ENCODE measurements around the gene ZNF608. TPM values are rescaled to one million over a fixed set of nuclear protein-coding genes. Genes with fewer than 3 reads are reported as not detected.

The ZNF608 gene
- total RNA-seq, 2 donors from 2014 or later = 13.5 to 30.4 TPM

DNA sequence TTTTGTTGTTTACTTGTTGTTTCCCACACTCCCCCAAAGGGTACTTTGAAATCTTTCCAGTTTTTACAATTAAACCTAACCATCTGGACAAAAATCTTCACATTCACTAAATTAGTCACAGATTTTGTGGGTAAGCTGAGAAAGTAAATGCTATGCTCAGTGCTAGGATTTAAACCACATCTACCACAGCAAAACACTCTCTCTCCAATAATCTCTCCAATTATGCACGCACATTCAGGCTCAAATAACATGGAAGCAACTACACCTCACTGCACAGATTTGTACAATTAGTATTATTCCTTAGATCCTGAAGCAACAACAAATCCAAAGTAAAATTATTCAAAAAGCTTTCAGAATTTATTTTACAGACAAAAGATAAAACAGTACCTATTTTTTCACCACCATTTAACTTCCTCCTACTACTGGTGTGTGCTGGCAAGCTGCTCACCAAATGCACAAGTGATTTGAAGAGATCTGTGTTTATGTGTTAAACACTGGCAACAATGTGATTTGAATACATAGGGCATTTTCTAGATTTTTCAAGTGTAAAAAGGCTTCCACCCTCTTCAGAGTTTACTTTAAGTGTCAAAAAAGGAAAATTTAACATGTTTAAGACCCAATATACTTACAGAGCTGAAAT is 16.6 kb downstream of the ZNF608 start:
- H3K27ac ChIP-seq = no peak overlapping the region
- ATAC-seq (ENCODE audit: insufficient number of reproducible peaks, low FRiP score, low read depth) (no peak), DNase-seq (ENCODE audit: low spot score) (no peak)
- H3K4me1 ChIP-seq (ENCODE audit: control insufficient read depth in 1 of 2, low read depth in 2 of 2) = peaks cover 3 to 14% of the 10 kb centered on the region in 2 donors
- no peaks in the 10 kb centered on the region for H3K27me3 ChIP-seq (replicated peaks; ENCODE audit: insufficient read depth)
- H3K4me3 ChIP-seq = no peak overlapping the region
- H3K36me3 ChIP-seq = no peaks in the 10 kb centered on the region
- no peaks in the 10 kb centered on the region for H3K9me3 ChIP-seq
- TF ChIP-seq, protein P1, sequence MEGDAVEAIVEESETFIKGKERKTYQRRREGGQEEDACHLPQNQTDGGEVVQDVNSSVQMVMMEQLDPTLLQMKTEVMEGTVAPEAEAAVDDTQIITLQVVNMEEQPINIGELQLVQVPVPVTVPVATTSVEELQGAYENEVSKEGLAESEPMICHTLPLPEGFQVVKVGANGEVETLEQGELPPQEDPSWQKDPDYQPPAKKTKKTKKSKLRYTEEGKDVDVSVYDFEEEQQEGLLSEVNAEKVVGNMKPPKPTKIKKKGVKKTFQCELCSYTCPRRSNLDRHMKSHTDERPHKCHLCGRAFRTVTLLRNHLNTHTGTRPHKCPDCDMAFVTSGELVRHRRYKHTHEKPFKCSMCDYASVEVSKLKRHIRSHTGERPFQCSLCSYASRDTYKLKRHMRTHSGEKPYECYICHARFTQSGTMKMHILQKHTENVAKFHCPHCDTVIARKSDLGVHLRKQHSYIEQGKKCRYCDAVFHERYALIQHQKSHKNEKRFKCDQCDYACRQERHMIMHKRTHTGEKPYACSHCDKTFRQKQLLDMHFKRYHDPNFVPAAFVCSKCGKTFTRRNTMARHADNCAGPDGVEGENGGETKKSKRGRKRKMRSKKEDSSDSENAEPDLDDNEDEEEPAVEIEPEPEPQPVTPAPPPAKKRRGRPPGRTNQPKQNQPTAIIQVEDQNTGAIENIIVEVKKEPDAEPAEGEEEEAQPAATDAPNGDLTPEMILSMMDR (IDR thresholded peaks at IDR 0.05) = no peak

GRCh38 chr5:124728968-124729332 is 17.5 kb downstream of the ZNF608 start:
- peaks cover 0 to 8% of the 10 kb centered on the region in 2 donors for H3K4me1 ChIP-seq (ENCODE audit: control insufficient read depth in 1 of 2, low read depth in 2 of 2)
- no peaks in the 10 kb centered on the region for H3K9me3 ChIP-seq
- no peak overlapping the region for H3K4me3 ChIP-seq
- H3K27me3 ChIP-seq (replicated peaks; ENCODE audit: insufficient read depth) = no peaks in the 10 kb centered on the region
- no peaks in the 10 kb centered on the region for H3K36me3 ChIP-seq
- ATAC-seq (ENCODE audit: insufficient number of reproducible peaks, low FRiP score, low read depth) (no peak), DNase-seq (ENCODE audit: low spot score) (no peak)
- TF ChIP-seq, protein P1 (IDR thresholded peaks at IDR 0.05) = no peak
- no peak overlapping the region for H3K27ac ChIP-seq

GRCh38 chr5:124728331-124728967 is 18.0 kb downstream of the ZNF608 start:
- ATAC-seq (ENCODE audit: insufficient number of reproducible peaks, low FRiP score, low read depth) (no peak), DNase-seq (ENCODE audit: low spot score) (no peak)
- Histone ChIP-seq H3K27me3 (replicated peaks; ENCODE audit: insufficient read depth) (no peaks in the 10 kb centered on the region), H3K36me3 (no peaks in the 10 kb centered on the region), H3K27ac (no peak overlapping the region), H3K4me1 (ENCODE audit: control insufficient read depth in 1 of 2, low read depth in 2 of 2) (peaks cover 0 to 8% of the 10 kb centered on the region in 2 donors), H3K4me3 (no peak overlapping the region), H3K9me3 (no peaks in the 10 kb centered on the region)
- TF ChIP-seq, protein P1 (IDR thresholded peaks at IDR 0.05) = no peak

DNA sequence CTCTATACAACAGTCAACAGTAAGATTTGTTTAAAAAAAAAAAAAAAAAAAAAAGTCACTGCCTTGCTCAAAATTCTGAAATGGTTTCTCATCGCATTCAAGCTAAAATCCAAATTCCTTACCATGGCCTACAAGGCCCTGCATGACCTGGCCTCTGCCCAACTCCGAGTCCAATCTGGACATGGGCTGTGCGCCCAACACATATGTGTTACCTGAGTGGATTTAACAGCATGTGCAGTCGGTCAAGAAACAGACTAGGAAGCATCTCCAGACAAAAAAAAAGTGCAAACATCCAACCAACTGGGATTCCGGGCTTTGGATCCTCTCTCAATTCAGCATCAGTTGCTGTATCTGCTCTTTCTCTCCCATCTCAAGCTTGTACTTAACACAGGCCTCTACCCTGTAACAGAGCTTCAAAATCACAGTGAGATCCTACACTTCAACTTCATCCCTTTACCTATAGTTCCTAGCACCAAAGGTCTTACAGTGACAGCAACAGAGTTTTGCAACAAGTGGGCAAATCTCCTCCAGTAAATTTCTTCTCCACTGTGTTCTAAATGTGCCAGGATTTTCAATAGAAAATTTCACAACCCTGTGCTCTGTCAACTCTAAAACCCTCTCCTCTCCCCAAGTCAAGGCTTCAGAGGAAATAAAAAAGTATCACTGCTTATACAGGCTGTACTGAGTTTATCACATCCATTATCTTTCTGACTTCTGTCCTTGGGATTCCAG is 19.6 kb downstream of the ZNF608 start:
- TF ChIP-seq, protein P1 (IDR thresholded peaks at IDR 0.05) = no peak

GRCh38 chr5:124725622-124726258 is 20.7 kb downstream of the ZNF608 start:
- Histone ChIP-seq H3K27me3 (replicated peaks; ENCODE audit: insufficient read depth) (no peaks in the 10 kb centered on the region), H3K4me1 (ENCODE audit: control insufficient read depth in 1 of 2, low read depth in 2 of 2) (peaks cover 0 to 8% of the 10 kb centered on the region in 2 donors), H3K36me3 (no peaks in the 10 kb centered on the region), H3K4me3 (no peak overlapping the region), H3K27ac (no peak overlapping the region), H3K9me3 (no peaks in the 10 kb centered on the region)
- TF ChIP-seq, protein P1 (IDR thresholded peaks at IDR 0.05) = no peak
- no peak for DNase-seq (ENCODE audit: low spot score)
- no peak for ATAC-seq (ENCODE audit: insufficient number of reproducible peaks, low FRiP score, low read depth)

More for the DNA sequence above, 19.6 kb downstream of the ZNF608 start:
- H3K4me3 ChIP-seq = no peak overlapping the region
- H3K9me3 ChIP-seq = no peaks in the 10 kb centered on the region
- DNase-seq (ENCODE audit: low spot score) = no peak
- ATAC-seq (ENCODE audit: insufficient number of reproducible peaks, low FRiP score, low read depth) = no peak
- no peaks in the 10 kb centered on the region for H3K27me3 ChIP-seq (replicated peaks; ENCODE audit: insufficient read depth)
- H3K4me1 ChIP-seq (ENCODE audit: control insufficient read depth in 1 of 2, low read depth in 2 of 2) = peaks cover 0 to 8% of the 10 kb centered on the region in 2 donors
- H3K27ac ChIP-seq = no peak overlapping the region
- no peaks in the 10 kb centered on the region for H3K36me3 ChIP-seq

Measured in thoracic aorta (tissue), 2 donors.